ENCODE measurements around the gene IGFN1.

IGFN1 gene

DNA sequence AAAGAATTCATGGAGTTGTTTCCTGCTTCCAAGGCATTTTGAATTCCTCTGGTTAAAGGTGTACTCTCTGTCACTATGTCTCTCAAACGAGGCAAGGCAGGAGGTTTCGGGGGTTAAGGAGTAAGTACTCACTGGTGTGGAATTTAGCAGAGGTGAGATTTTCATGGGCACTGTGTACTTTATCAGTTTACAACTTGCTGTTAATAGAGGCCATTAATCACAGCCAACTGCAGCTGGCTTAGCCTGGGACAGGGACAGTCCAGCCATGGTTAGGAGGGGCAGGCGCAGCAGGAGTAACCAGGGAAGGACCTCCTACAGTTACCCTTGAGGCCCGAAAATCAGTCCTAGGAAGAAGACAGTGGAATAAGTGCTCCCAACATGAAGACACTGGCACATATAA is 18.3 kb upstream of the IGFN1 start:
- Histone ChIP-seq H3K4me3 (ENCODE audit: low read depth in 1 of 2, low read length in 1 of 2) (no peak overlapping the region), H3K36me3 (no peaks in the 10 kb centered on the region), H3K27ac (no peak overlapping the region), H3K27me3 (peaks cover 28% of the 10 kb centered on the region), H3K9me3 (no peaks in the 10 kb centered on the region), H3K4me1 (ENCODE audit: control insufficient read depth in 1 of 2, insufficient read depth in 1 of 2, low read depth in 1 of 2, low read length in 1 of 2) (peaks cover 11 to 13% of the 10 kb centered on the region in 2 experiments)
- TF ChIP-seq, protein P1, sequence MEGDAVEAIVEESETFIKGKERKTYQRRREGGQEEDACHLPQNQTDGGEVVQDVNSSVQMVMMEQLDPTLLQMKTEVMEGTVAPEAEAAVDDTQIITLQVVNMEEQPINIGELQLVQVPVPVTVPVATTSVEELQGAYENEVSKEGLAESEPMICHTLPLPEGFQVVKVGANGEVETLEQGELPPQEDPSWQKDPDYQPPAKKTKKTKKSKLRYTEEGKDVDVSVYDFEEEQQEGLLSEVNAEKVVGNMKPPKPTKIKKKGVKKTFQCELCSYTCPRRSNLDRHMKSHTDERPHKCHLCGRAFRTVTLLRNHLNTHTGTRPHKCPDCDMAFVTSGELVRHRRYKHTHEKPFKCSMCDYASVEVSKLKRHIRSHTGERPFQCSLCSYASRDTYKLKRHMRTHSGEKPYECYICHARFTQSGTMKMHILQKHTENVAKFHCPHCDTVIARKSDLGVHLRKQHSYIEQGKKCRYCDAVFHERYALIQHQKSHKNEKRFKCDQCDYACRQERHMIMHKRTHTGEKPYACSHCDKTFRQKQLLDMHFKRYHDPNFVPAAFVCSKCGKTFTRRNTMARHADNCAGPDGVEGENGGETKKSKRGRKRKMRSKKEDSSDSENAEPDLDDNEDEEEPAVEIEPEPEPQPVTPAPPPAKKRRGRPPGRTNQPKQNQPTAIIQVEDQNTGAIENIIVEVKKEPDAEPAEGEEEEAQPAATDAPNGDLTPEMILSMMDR (IDR thresholded peaks at IDR 0.05), result no peak

DNA sequence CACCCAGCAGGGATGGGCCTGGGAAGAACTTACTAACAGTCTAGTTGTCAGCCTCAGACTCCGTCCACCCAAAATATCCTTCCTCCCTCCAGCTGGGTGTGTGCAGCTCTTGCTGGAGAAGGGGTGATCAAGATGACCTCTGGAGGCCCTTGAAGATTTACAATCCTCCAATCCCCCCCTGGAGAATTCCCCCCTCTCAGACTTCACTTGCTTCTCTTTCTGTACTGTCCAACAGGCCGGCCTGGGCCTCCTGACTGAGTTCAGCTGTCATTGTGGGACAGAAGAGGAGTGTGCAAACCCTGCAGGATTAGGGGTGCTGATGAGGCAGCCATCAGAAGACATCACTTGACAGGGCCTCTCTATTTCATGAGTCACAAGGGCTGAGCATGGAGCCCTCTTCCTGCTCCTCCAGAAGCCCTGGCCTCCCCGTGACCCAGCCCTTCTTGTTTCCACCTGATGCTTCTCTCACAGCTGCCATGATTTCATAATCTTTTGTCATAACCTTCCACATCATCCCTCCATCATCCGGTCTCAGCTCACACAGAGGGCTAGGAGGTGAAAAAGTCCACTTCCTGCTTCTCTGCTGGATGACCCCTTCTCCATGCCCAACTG is 17.5 kb upstream of the IGFN1 start:
- Histone ChIP-seq H3K9me3 (no peaks in the 10 kb centered on the region), H3K4me1 (ENCODE audit: control insufficient read depth in 1 of 2, insufficient read depth in 1 of 2, low read depth in 1 of 2, low read length in 1 of 2) (peaks cover 11 to 13% of the 10 kb centered on the region in 2 experiments), H3K36me3 (no peaks in the 10 kb centered on the region), H3K4me3 (ENCODE audit: low read depth in 1 of 2, low read length in 1 of 2) (no peak overlapping the region), H3K27me3 (peaks cover 28% of the 10 kb centered on the region), H3K27ac (no peak overlapping the region)
- TF ChIP-seq, protein P1 (IDR thresholded peaks at IDR 0.05), result no peak

DNA sequence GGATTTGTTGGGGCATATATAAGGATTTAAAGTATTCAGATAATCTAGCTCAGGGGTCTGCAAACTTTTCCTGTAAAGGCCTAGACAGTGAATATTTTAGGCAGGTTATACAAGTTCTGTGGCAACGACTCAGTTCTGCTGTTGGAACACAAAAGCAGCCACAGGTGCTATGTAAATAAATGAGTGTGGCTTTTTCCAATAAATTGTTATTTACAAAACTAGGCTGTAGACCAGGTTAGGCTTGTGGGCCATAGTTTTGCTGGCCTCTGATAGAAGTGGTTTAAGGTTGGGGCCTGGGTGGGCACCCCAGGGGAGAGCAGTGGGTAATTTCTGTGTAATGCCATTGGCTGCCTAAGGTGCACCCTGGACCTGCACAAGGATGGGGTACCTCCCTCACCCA is 16.9 kb upstream of the IGFN1 start:
- Histone ChIP-seq H3K36me3 (no peaks in the 10 kb centered on the region), H3K4me3 (ENCODE audit: low read depth in 1 of 2, low read length in 1 of 2) (no peak overlapping the region), H3K9me3 (no peaks in the 10 kb centered on the region), H3K27ac (no peak overlapping the region), H3K27me3 (peaks cover 28% of the 10 kb centered on the region), H3K4me1 (ENCODE audit: control insufficient read depth in 1 of 2, insufficient read depth in 1 of 2, low read depth in 1 of 2, low read length in 1 of 2) (peaks cover 11 to 13% of the 10 kb centered on the region in 2 experiments)
- TF ChIP-seq, protein P1 (IDR thresholded peaks at IDR 0.05), result no peak

DNA sequence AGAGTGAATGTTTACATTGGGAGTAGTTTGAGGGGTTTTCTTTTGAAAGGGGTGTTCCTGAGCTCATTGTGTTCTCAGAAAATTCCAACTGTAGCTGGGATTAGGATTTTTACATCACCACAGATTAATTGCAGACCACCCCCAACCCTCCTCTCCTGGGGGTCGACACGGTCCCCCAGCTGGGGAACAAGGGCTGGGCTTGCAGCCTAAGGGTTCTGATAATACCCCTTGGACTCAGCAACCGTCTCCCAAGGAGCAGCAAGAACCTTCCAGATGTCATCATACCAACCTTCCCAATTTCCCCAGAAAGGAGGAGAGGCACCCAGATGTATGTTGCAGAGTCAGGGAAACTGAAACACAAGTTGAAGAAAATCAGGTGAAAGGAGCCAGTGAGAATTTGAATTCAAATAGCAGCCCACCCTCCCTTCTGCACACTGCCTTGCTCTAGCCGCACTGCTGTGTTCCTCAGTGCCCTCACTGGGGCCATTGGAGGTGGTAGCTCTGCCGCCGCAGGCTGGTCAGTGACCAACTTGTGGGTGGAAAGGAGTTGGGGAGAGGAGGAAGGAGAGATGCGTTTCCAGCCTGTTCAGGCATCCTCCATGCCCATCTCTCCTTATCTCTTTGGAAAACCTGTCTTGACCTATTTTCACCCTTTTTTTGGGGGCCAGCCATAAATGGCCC is 14.7 kb upstream of the IGFN1 start:
- Histone ChIP-seq H3K4me3 (ENCODE audit: low read depth in 1 of 2, low read length in 1 of 2) (no peak overlapping the region), H3K27me3 (peaks cover 19% of the 10 kb centered on the region), H3K36me3 (no peaks in the 10 kb centered on the region), H3K9me3 (no peaks in the 10 kb centered on the region), H3K27ac (no peak overlapping the region), H3K4me1 (ENCODE audit: control insufficient read depth in 1 of 2, insufficient read depth in 1 of 2, low read depth in 1 of 2, low read length in 1 of 2) (peaks cover 7 to 8% of the 10 kb centered on the region in 2 experiments)
- TF ChIP-seq, protein P1 (IDR thresholded peaks at IDR 0.05), result no peak

DNA sequence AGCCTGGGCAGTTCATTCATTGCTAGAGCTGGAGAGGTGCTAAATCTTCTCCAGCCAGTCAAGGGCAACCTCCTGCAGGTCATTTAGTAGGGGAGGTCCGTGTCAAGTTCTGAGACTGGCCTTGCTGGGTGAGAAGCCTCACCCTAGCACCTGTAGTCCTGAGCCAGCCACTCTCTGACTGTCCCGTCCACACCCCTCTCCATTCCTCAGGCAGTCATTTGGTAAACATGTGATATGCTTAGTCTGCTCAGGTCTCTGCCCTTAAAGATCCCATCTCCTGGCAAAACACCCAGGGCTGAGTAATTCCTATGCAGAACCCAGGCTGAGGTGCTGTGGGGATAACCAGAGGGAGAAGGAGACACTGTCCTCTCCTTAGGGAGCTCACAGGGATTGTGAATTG is 13.7 kb upstream of the IGFN1 start:
- Histone ChIP-seq H3K36me3 (no peaks in the 10 kb centered on the region), H3K27ac (no peak overlapping the region), H3K9me3 (no peaks in the 10 kb centered on the region), H3K4me3 (ENCODE audit: low read depth in 1 of 2, low read length in 1 of 2) (no peak overlapping the region), H3K4me1 (ENCODE audit: control insufficient read depth in 1 of 2, insufficient read depth in 1 of 2, low read depth in 1 of 2, low read length in 1 of 2) (no peaks in the 10 kb centered on the region), H3K27me3 (peaks cover 9% of the 10 kb centered on the region)
- TF ChIP-seq, protein P1 (IDR thresholded peaks at IDR 0.05), result no peak
